Omental fat pad (tissue), 4 donors: ENCODE measurements around the gene JCAD. TPM values are rescaled to one million over a fixed set of nuclear protein-coding genes. Genes with fewer than 3 reads are reported as not detected.

Experiments used
- ATAC-seq: fragments of 150-250 bp; one replicate; pipeline ENCODE4 v1.9.1; 2016; ENCODE audit warnings: mild to moderate bottlenecking, moderate library complexity; ENCODE audit not compliant: low FRiP score
- DNase-seq: peaks from one replicate; pipeline ENCODE4 v3.0.0-alpha.2; 2019; ENCODE audit warnings: low spot score
- total RNA-seq, 4 donors: library from RNA; depleted of rRNA; stranded (reverse); fragments of >200 nt; gene quantifications; one replicate each; pipeline ENCODE4 v1.1.0, GENCODE V29; 2016
- TF ChIP-seq, protein P1 (sequence below), 3 donors: fragments of 450-650 bp; IDR thresholded peaks; one replicate each; pipeline ENCODE4 v1.5.1; 2016 to 2017; ENCODE audit warnings: antibody characterized with exemption in 3 of 3, mild to moderate bottlenecking in 3 of 3, moderate library complexity in 2 of 3

The JCAD gene
- total RNA-seq, 4 donors from 2014 or later: 14.6 to 71.4 (median 19.7) TPM

- TF ChIP-seq, protein P1, sequence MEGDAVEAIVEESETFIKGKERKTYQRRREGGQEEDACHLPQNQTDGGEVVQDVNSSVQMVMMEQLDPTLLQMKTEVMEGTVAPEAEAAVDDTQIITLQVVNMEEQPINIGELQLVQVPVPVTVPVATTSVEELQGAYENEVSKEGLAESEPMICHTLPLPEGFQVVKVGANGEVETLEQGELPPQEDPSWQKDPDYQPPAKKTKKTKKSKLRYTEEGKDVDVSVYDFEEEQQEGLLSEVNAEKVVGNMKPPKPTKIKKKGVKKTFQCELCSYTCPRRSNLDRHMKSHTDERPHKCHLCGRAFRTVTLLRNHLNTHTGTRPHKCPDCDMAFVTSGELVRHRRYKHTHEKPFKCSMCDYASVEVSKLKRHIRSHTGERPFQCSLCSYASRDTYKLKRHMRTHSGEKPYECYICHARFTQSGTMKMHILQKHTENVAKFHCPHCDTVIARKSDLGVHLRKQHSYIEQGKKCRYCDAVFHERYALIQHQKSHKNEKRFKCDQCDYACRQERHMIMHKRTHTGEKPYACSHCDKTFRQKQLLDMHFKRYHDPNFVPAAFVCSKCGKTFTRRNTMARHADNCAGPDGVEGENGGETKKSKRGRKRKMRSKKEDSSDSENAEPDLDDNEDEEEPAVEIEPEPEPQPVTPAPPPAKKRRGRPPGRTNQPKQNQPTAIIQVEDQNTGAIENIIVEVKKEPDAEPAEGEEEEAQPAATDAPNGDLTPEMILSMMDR (IDR thresholded peaks at IDR 0.05): no peak
- ATAC-seq (no peak), DNase-seq (no peak)
Observed at GRCh38 chr10:30036341-30036740, 23.0 kb downstream of the JCAD start.

GRCh38 chr10:30034433-30035137, 24.8 kb downstream of the JCAD start:
- TF ChIP-seq, protein P1 (IDR thresholded peaks at IDR 0.05): no peak
- no peak for ATAC-seq
- no peak for DNase-seq

- TF ChIP-seq, protein P1 (IDR thresholded peaks at IDR 0.05): no peak
- DNase-seq (no peak), ATAC-seq (no peak)
Observed at GRCh38 chr10:30032125-30032524, 27.3 kb downstream of the JCAD start.

GRCh38 chr10:30029872-30030256, 29.5 kb downstream of the JCAD start:
- ATAC-seq: no peak
- TF ChIP-seq, protein P1 (IDR thresholded peaks at IDR 0.05): no peak
- no peak for DNase-seq

DNA sequence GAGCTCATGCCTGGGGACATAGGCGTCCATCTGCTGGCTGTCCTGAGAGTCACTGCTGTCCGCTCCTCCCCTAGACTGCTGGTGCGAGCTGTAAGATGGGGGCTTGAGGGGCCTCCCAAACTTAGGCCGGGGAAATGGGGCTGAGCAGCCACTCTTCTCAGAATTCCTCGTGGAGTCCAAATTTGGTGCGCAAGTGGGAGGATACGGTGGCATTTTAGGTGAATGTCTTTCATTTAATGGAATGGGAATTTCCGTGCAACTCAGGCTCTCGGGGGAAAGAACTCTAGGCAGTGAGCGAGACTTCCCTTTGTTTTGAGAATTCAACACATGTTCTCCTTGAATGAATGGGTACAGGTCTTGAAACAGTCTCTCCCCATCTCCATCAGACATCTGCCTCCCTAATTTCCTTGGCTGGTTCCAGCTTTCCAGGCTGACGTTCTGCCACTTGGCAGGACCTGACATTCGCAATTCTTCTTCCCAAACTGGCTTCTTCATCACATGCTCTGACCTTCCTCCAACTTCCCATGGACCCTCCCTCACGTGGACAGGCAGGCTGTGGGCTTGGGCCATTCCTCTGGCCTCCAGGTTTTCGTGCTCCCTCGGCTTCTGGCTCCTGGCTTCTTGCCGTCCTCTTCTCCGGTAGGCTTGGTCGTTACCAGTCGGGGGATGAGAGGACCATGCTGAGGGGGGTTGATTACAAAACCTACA, 30.1 kb downstream of the JCAD start:
- ATAC-seq (no peak), DNase-seq (no peak)
- TF ChIP-seq, protein P1 (IDR thresholded peaks at IDR 0.05): no peak

DNA sequence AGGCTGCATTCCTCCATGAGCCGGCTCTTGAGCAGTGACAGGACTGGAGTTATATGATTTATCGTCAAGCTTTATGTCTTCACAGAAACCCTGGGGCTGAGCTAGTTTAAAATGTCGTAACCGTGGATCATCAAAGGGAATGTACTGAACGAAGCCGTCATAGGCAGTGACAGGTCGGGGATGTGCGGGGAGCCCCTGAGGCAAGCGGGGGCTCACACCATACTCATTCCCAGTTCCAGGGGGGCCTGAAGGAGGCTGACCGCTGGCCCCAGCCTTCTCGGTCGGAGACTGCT, 30.7 kb downstream of the JCAD start:
- TF ChIP-seq, protein P1 (IDR thresholded peaks at IDR 0.05): no peak
- DNase-seq (no peak), ATAC-seq (no peak)
